AG08396 (cell line): ENCODE measurements around the gene RRP15.
"Not testable (repeated sequence)": the region's sequence is repeated elsewhere in the genome, so short reads cannot be mapped to it uniquely, and the experiment has no call there.

Experiments used
- DNase-seq: peaks from one replicate; pipeline ENCODE4 v3.0.0; 2012; ENCODE audit warnings: low spot score, mixed read lengths

The RRP15 gene

DNA sequence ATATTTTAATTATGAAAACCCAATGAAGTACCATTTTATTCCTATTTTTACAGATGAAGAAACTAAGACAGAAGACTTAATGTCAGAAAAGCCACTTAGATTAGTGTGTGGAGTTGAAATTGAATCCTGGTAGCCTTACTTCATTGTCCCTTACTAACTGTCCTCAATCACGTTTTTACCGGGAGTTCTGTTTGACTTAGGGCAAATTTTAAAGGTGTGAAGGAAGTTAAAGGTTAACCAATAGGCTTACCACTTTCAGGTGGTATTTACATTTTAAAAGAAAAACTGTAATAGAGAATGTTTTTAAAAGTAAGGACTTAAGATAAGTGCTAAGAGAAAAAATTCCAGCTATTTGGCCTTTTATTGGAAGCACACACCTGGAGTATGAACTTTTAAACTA is 12.4 kb downstream of the RRP15 start:
- no peak for DNase-seq

DNA sequence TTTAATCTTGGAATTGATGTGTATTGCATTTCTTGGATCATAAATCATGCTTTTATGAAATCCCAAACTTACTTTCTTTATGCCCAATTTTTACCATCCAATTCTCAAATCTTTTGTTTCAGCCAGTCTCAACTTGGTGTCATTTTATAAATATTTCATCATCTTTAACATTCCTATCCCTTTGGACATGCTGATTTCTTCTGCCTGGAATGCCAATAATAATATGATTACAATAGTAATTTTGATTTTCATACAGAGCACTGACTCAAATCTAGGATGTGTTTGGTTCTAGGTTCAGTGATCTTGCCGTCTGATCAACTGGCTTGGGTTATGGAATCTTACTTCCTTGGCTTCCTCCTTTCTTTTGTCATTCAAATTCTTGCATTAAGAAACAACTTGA is 12.8 kb downstream of the RRP15 start:
- no peak for DNase-seq

DNA sequence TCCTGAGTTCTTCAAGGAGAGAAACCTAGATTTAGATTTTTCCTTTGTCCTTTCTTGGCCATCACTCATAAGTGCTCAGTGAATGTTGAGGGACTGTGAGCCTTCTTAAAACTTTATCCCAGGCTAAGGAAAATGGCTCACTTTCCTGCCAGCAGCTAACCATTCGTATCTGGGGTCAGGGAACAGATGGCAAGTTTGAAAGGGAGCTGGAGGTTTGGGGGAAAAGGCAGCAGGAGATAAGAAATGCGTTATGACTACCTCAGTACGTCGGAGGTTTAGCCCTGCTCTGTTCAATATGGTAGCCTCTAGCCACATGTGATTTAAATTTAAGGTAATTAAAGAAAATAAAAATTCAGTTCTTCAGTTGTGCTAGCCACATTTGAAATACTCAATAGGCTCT is 13.3 kb downstream of the RRP15 start:
- no peak for DNase-seq

DNA sequence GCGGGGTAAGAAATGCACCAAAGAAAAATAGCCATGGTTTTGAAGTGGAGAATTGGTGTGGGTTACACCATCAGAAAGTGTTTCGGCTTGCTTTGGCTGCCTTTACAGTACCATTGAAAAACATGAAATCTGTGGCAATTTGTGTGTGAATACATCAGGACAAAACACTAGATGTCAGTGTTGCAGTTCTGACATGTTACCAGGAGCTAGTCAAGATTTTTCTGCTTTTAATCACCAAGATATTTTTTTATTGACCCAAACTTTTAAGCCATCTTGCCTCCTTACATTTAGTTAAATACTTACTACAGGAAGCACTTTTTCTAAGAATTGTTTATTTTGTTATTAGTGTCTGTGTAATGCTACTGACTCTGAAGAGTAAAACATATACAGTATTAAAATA is 14.3 kb downstream of the RRP15 start:
- DNase-seq, result peak; percentile 44

DNA sequence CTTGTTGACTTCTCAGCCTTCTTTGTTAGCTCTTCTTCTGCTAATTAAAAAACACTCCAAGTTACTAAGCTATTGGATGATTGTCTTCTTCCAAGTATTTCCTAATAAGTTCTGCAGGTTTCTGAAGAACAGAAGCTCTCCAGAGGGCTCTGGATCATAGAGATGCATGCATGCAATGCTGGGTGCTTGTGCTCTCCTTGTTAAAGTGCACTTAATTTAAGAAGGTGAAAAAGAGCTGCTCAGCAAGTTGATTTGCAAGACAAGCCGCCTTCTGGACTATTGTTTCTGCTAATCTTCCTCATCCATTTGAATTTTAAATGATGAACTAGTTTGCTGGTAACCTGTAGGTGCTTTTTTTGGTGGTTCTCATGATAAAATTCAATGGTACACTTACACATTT is 16.1 kb downstream of the RRP15 start:
- DNase-seq, result no peak

DNA sequence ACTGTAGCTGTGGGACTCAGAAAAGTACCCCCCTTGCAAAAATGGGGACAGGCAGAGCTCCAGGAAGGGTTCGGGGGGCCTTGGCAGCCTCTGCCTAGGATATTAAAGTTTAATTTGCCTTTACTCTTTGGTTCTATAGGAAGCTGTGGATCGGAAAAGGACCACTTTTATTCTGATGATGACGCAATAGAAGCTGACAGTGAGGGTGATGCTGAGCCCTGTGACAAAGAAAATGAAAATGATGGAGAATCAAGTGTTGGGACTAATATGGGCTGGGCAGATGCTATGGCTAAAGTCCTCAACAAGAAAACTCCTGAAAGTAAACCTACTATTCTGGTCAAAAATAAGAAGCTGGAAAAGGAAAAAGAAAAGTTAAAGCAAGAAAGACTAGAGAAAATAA is 17.1 kb downstream of the RRP15 start:
- DNase-seq, result no peak

DNA sequence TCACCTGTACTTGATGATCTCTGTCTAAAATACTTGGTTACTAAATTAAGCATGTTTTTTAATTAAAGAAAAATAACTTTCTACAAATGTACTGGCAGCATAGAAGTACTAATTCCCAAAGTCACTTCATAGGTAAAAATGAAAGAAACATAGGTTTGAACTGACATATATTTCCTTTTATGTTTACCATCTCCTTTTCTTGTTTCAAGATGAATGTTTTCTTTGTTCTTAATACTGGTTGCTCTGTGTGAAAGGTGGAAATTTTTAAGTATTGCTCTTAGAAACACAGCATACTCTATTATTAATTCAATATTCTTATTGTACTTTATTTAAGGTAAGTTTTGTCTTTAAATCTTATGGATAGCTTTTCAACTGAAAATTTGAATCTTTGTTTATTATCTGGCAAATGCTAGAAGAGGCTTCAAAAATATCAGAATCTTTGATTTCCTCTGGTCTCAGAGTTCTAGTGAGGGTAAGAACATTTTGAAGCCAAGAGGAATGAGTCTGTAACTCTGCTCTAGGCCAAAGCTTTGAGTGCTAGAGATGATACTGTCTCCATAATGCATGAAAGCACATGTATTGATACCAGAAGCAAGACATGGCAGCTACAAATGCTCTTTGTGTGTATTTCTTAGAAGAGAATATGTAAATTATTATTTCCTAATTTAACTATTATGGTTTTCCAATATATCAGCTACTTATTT is 18.2 kb downstream of the RRP15 start:
- no peak for DNase-seq

DNA sequence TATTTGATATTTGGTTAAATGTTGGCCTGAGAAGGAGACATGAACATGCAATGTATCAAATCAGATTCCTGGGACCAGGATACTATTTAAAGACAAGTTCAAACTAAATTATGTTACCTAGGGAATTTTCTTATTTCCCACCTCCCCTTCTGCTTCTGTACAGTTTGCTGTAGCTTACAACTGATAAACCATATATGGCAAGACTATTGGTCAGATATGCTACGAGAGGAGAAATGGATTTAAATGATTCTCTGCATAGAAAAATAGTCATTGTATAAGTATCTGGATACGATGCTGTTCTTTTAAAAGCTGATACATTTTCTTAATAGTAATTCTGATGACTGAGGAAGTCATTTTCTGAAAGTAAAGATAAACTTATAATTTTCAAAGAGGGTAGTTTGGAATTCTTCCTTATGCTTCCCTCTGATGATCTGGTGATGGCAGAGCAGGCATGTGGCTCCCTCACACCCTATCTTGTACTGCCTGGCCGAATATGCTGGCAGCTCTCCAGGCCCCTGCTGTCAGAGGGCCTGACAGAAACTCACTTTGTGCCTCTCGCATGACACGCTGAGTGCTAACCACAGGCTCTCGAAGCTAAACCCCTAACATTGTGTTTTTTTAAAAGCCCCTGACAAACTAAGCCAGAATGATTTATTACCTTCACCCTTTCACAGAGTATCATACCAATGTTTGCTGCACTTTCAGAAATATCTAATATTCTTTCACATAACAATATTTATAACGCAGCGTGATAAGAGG is 19.4 kb downstream of the RRP15 start:
- DNase-seq, result no peak

DNA sequence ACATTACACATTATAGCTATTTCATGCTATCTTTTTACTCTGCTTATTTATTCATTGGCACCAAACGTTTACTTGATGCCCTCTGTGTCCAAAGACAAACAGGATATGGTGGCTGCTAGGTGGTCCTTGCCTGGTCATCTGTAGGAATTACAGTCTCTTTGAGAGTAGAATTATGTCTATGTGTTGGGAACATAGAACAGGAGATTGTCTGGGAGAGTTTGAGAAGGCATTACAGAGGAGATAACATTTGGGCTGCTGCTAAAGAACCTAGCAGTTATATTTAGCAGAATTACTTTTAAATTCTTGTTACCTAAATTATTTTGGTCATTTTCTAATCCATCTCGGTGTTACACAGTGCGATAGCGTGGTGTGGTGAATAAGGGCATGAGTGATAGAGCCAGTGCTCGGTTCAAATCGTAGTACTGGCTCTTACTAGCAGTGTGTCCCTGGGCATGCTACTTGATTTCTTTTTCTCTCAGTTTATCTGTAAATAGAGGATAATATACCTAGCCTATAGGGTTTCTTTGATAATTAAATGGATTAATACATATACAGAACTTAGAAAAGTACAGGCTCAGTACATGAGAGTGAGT is 20.5 kb downstream of the RRP15 start:
- no peak for DNase-seq

DNA sequence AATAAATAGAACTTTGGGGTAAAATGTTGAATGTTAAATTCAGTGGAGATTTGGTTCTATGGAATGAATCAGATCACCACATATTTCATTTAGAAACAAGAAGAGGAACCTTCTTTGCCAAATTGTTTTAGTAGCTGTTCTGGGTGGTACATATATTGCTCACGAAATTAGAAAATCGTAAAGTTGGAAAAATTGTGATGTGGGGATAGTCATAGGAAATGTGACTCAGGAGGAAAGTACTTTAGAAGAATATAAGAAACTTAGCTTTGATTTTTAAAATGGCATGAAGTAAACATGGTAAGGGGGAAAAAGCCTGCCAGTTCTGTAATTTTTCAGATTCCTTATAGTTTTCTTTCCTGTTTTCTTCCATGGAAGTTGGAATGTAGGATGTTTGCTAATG is 27.4 kb downstream of the RRP15 start:
- no peak for DNase-seq

DNA sequence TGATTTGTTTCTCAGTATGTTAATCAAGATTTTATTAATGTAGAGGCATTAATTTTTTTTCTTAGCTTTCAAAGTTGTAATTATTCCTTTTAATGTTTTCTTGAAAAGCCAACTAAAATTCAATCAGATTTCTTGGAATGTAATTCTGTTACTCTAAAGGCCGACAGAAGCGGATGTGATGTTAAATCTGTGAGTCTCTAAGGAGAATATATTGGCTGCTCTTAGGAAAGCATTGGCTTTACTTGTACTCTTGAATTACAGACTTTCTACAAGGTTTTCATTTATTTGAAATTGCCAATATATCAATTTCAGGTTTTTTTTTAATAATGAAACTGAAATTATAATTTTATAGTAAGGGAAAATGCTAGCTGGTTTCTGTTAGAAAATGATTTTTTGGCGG is 29.2 kb downstream of the RRP15 start:
- DNase-seq, result no peak

DNA sequence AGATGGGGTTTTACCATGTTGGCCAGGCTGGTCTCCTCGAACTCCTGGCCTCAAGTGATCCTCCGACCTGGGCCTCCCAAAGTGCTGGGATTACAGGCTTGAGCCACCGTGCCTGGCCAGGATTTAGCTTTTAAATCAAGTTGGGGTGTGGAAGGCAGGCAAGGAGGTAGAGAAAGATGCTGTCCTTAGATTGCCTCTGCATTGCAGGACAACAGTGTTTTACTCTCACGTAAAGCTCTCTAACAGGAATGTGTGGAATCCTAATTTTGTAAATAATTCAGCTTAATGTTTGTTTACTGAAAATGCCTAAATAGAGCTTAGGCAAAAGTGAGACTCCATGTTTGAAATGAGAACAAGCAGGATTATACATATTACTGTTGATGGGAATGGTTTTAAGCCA is 30.5 kb downstream of the RRP15 start:
- DNase-seq, result peak; percentile 25

DNA sequence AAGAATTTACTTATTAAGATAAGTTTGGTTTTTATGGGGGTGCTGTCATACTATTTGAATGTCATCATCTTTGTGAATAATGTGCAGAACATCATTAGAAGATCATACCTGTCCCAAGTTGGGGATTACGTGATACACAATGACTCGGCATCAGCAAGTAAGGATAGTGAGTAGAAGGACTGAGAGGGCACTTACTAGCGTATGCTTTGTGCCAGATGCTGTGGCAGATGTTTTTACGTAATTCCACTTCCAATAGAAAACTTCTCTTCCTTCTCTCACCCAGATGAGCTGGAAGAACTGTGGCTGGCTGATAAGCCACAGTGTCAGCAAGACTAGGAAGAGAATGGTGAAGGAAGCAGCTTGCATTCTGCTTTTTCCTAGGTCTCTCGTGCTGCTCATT is 32.0 kb downstream of the RRP15 start:
- no peak for DNase-seq

DNA sequence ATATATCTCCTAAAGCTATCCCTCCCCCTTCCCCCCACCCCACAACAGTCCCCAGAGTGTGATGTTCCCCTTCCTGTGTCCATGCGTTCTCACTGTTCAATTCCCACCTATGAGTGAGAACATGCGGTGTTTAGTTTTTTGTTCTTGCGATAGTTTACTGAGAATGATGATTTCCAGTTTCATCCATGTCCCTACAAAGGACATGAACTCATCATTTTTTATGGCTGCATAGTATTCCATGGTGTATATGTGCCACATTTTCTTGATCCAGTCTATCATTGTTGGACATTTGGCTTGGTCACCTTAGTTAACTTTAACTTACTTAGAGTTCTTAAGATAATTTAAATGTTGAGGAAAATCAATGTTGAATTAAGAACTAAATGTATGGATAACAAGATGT is 35.1 kb downstream of the RRP15 start:
- not testable (repeated sequence) for DNase-seq

DNA sequence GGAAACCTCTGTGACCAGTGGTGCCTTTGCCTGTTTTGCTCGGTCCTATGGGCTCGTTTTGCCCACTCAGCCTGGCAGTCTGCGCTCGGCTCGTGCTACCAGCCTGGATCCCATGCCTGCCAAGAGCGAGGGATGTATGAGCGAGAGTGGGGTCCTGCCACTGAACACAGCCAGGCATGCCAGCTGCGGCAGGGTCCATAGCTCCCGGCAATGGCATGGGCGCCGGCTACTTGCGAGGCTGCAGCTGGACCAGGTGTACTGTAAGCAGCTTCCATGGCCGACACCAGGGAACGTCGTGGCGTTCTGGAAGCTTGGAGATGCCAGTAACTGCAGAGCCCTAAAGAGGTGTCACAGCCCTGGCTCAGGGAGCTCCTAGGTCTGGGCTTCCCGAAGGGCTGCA is 37.7 kb downstream of the RRP15 start:
- no peak for DNase-seq

DNA sequence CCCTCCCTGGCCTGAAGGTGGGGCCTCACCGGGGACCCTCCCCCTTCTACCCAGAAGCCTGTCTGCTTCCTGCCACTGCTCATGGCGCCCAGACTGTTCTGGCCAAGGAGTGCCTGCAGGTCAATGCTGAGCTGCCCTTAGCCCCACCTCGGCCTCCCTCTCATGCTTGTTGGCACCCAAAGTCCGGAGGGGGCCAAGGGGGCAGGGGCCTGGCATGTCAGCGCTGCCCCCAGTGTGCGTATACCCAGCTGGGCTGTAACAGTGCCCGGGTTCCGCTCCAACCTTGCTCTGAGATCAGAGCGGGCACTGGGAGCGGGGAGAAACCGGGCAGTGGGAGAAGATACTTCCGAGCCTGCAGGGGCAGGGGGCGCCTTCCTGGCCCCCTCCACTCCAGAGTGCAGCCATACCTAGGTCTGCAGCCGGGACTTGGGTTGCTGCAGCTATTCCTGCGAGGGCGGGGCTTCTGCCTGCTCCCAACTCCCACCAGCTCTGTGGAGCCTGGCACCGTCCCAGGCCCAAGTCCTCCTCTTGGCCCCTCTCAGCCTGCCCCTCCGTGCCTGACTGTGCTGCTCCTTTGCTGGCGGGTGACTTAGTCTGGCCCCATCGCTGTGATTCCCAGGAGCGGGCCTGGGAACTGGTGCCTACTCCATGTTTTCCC is 38.6 kb downstream of the RRP15 start:
- no peak for DNase-seq

DNA sequence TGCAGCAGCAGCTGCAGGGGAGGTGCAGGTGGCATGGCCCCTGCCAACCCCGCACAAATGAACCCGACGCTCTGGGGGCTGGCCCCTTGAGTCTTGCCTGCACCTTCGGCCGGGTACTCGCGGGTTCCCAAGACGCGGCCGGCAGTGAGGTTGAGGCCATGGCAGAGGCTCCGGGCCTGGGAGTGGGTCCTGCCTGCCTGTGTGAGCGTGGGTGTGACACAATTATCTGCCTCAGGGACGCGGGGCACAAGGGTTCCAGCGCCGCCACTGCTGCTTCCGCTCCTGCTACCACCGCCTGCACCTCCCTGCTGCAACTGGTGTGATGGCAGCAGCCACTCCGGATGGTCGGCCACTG is 39.1 kb downstream of the RRP15 start:
- no peak for DNase-seq

DNA sequence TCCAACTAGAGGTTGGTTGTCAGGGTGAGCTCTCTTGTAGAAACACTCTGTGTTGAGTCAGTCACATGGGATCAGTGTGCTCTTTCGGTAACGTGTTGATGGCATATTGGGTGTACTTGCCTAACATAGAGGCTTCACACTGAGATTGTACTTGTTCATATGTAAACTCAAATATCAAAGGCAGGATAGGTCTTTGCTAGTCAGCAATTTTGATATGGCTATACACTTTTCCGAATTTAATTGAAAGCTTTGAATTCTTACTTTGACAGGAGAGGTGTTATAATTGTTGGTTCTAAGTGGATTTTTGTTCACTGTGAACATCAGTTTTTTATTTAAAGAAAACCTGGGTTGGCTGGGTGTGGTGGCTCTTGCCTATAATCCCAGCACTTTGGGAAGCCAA is 43.7 kb downstream of the RRP15 start:
- no peak for DNase-seq

DNA sequence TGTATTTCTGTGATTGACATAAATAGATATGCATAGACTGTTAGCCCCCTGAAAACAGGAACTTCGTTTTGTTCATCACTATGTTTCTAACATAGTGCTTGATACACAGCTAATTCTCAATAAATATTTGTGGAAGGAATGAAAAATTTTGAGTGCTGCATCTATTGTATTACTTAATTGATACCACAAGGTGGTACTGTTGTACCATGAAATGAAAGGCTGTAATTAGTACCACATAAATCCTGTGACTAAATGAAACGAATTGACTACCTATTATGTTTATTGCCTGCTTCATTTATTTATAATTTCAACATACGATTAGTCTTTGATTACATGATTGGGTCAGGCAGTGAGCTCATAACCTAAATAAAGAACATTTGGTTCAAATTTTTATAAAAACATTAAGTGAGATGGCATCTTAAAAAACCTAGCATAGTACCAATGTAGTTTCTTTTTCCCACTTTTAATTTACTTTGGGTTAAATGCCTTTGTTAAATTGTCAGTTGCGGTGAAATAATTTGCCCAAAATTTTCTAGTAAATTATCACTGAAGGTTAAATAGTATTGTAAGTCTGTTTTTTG is 45.0 kb downstream of the RRP15 start:
- peak; percentile 60 for DNase-seq

DNA sequence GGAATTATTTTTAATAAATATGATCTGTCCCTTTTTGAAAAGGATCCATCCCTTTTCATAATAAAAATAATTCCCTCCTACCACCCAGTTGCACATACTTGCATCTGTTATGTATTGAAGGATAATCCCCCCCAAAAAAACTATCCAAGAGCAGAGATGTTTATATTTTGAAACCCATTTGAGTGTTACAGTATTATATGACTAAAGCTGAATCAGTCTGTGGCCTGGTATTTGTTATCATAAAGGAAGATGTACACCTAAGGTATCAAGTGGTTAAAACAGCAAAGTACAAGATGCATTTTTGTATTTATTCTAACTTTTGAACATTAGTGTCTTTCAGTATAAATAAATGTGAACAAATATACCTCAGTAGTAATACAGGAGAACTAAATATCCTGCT is 47.3 kb downstream of the RRP15 start:
- DNase-seq, result no peak

DNA sequence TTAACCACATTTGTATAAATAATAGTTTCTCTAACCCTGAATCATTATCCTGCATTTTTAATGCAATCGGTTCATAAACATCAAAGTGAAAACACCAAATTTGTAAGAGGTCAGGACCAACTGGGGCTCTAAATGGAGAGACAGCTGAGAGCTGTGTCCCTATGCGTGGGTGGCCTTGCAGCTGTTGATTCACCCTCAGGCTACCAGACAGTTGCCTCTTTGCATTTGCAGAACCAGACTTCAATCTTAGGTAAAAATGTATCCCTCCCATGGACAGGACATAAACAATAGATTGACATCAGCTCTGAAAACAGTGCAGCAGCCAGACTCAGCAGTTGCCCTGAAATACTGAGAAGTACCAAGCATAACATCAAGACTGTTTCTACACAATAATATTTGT is 51.2 kb downstream of the RRP15 start:
- peak; percentile 21 for DNase-seq

DNA sequence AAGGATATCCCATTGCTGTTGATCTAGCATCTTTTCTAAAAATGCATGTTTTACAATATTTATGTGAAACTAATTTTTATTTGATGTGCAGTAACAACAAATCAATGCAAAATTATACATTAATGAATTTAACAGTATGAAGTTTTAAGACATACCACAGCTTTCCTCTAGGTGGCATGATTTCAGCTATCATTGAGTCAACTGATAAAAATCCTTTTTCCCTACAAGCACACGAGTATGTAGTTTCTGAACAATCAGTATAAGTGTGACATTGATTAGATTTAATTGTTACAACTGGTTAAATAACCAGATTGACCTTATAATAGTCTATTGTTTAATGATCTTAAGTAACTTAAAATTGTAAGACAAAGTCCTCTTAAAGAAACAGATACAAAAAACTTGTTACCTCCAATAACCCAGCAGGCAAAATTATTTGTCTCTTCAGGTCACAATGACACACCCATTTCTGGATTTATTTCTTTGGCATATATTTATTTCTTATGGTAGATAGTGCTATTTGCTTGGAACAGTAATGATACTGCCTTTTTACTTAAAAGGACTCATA is 54.3 kb downstream of the RRP15 start:
- peak; percentile 29 for DNase-seq
